ENCODE data around the gene RSAD2.

RSAD2 gene

GRCh38 chr2:6860296-6860695, 17.3 kb upstream of the RSAD2 start:
- no peak overlapping the region for H3K4me3 ChIP-seq (ENCODE audit: low read depth, low read length)
- TF ChIP-seq, protein P1, sequence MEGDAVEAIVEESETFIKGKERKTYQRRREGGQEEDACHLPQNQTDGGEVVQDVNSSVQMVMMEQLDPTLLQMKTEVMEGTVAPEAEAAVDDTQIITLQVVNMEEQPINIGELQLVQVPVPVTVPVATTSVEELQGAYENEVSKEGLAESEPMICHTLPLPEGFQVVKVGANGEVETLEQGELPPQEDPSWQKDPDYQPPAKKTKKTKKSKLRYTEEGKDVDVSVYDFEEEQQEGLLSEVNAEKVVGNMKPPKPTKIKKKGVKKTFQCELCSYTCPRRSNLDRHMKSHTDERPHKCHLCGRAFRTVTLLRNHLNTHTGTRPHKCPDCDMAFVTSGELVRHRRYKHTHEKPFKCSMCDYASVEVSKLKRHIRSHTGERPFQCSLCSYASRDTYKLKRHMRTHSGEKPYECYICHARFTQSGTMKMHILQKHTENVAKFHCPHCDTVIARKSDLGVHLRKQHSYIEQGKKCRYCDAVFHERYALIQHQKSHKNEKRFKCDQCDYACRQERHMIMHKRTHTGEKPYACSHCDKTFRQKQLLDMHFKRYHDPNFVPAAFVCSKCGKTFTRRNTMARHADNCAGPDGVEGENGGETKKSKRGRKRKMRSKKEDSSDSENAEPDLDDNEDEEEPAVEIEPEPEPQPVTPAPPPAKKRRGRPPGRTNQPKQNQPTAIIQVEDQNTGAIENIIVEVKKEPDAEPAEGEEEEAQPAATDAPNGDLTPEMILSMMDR (IDR thresholded peaks at IDR 0.05; ENCODE audit: insufficient read depth, low read length, missing control alignments), result no peak
- ChIA-PET CTCF (no interaction called here), POLR2A (no interaction called here)
- no peak for DNase-seq (ENCODE audit: low read depth, low spot score)

- ChIA-PET CTCF (no interaction called here), POLR2A (no interaction called here)
Measured at GRCh38 chr2:6863792-6864191, 13.8 kb upstream of the RSAD2 start.

GRCh38 chr2:6864231-6864754, 13.3 kb upstream of the RSAD2 start:
- TF ChIP-seq, protein P1 (IDR thresholded peaks at IDR 0.05; ENCODE audit: insufficient read depth, low read length, missing control alignments), result no peak
- no peak for DNase-seq (ENCODE audit: low read depth, low spot score)
- ChIA-PET POLR2A (no interaction called here), CTCF (no interaction called here)
- no peak overlapping the region for H3K4me3 ChIP-seq (ENCODE audit: low read depth, low read length)

More at GRCh38 chr2:6863792-6864191, 13.8 kb upstream of the RSAD2 start:
- no peak overlapping the region; the same call in 1 of the 2 replicates for H3K4me3 ChIP-seq (ENCODE audit: low read depth, low read length)
- TF ChIP-seq, protein P1 (IDR thresholded peaks at IDR 0.05; ENCODE audit: insufficient read depth, low read length, missing control alignments), result no peak
- no peak for DNase-seq (ENCODE audit: low read depth, low spot score)

GRCh38 chr2:6864923-6865345, 12.6 kb upstream of the RSAD2 start:
- ChIA-PET CTCF (interaction anchor here (1.5 kb wide), 1 partner anchor 511 kb away, joined by 3 read pairs; no protein-coding TSS in a partner anchor), POLR2A (no interaction called here)
- H3K4me3 ChIP-seq (ENCODE audit: low read depth, low read length), result peak overlapping the region; percentile 65
- TF ChIP-seq, protein P1 (IDR thresholded peaks at IDR 0.05; ENCODE audit: insufficient read depth, low read length, missing control alignments), result no peak
- no peak for DNase-seq (ENCODE audit: low read depth, low spot score)

DNA sequence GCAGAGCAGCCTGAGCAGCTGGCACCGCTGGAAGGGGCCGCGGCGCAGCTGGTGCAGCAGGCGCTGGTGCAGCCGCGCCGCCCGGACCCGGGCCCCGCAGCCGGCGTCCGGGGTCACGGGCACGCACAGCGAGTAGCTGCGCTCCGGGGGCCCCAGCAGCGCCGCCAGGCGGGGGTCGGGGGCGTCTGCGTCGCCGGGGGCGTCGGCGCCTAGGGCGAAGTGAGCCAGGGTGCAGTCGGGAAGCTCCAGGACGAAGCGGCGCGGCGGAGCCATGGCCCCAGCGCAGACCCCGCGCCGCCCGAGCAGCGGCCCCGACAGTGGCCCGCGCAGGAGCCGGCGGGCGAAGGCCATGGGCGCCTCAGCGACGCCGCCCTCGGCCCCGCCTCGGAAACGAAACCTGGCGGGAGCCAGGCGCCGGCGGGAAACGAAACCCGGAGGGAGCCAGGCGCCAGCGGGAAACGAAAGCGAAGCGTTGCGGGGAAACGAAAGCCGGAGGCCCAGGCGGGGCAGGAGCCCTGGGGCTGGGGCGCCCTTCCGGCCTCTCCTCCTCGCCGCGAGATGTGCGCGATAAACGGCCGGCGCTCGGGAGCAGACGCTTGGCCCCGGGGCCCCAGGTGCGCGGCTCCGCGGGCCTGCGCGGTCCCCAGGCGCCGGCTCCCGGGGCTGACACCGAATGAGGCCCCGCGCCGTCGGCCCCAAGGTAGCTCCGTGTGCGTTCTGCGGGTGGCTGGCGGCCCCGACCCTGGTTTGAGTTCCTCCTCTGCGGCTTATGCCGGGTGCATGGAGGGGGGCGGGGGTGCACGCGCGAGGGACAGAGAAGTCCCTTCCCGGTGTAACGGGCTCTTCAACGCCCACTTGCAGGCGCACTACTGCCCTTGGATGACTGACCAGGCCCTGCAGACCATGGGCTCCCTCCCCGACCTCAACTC, 12.0 kb upstream of the RSAD2 start, which contains the start of gene CMPK2:
Gene CMPK2, minus strand, starts transcription at position 562 of the 929 bp plus-strand sequence. Its CDS starts 211 bp downstream, at position 351.
- DNase-seq (ENCODE audit: low read depth, low spot score), result no peak
- ChIA-PET CTCF (interaction anchor here (1.5 kb wide), 1 partner anchor 512 kb away, joined by 3 read pairs; no protein-coding TSS in a partner anchor), POLR2A (no interaction called here)
- TF ChIP-seq, protein P1 (IDR thresholded peaks at IDR 0.05; ENCODE audit: insufficient read depth, low read length, missing control alignments), result no peak
- H3K4me3 ChIP-seq (ENCODE audit: low read depth, low read length), result peak within 1 kb of the TSS; percentile 65

DNA sequence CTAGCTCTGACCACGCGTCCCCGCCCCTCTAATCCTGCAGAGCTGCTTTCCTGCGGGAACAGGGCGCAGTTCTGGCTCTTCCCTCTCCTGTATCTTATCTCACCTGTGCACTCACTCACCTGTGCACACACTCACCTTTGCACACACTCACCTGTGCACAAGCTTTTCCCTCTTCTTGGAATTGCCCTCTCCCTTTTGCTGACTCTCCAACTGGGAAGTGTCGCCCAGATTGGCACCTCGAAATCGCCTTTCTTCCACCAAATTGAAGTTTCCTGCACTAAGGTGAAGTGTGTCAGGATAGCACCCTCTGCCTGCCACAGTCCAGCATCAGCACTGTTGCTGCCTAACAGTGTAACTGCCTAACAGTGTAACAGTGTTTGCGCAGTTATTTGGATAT, 11.3 kb upstream of the RSAD2 start:
- CTCF ChIA-PET, result interaction anchor here (1.5 kb wide), 1 partner anchor 513 kb away, joined by 3 read pairs; no protein-coding TSS in a partner anchor
- peak overlapping the region; percentile 65 for H3K4me3 ChIP-seq (ENCODE audit: low read depth, low read length)
- TF ChIP-seq, protein P1 (IDR thresholded peaks at IDR 0.05; ENCODE audit: insufficient read depth, low read length, missing control alignments), result peak; percentile 29
- no peak for DNase-seq (ENCODE audit: low read depth, low spot score)
- POLR2A ChIA-PET, result no interaction called here

All from AG04449 (cell line).